Endothelial cell of umbilical vein (primary cell): ENCODE measurements around the gene CHRNA10.

Experiments
- CTCF ChIP-seq, 2 donors: IDR thresholded peaks; 1 replicate in 1 of 2; 2 replicates in 1 of 2; pipeline ENCODE4 v1.5.1; 2011; ENCODE audit warnings: low read length in 2 of 2, mild to moderate bottlenecking in 2 of 2, moderate library complexity in 2 of 2, control low read depth in 1 of 2, inconsistent platforms in 1 of 2, low read depth in 1 of 2; ENCODE audit not compliant: insufficient read depth in 1 of 2; ENCODE audit errors: extremely low read depth in 1 of 2
- EZH2 ChIP-seq: IDR thresholded peaks from 2 replicates; pipeline ENCODE4 v1.6.1; 2012; ENCODE audit warnings: borderline replicate concordance, low read depth, mild to moderate bottlenecking, moderate library complexity, low read length, inconsistent platforms; ENCODE audit not compliant: severe bottlenecking
- MYC ChIP-seq: IDR thresholded peaks from one replicate; pipeline ENCODE4 v1.6.1; 2011; ENCODE audit warnings: mild to moderate bottlenecking, low read depth, low read length
- POLR2A ChIP-seq: IDR thresholded peaks from 2 replicates; pipeline ENCODE4 v1.6.1; 2012; ENCODE audit warnings: low read depth, mild to moderate bottlenecking, control low read depth, low read length
- POLR2AphosphoS5 ChIP-seq: IDR thresholded peaks from 2 replicates; pipeline ENCODE4 v1.6.1; 2012; ENCODE audit warnings: low read depth, mild to moderate bottlenecking, control low read depth, low read length, moderate library complexity; ENCODE audit not compliant: insufficient read depth

- no peak for TF ChIP-seq MYC
- no peak for TF ChIP-seq EZH2
- no peak for TF ChIP-seq POLR2A
- TF ChIP-seq CTCF (IDR thresholded peaks at IDR 0.05; ENCODE audit: extremely low read depth in 1 of 2, insufficient read depth in 1 of 2, low read depth in 1 of 2, low read length in 2 of 2), result no peak
- TF ChIP-seq POLR2AphosphoS5, result no peak
Measured at GRCh38 chr11:3709977-3710376, 38.8 kb upstream of the CHRNA10 start.
